T-helper 22 cell (primary cell): ENCODE results near the gene POC1A.

Experiments
- DNase-seq: peaks from one replicate; pipeline ENCODE4 v3.0.0-alpha.2; 2020; ENCODE audit warnings: low read depth

POC1A gene

GRCh38 chr3:52128118-52128683 is 26.0 kb downstream of the POC1A start:
- DNase-seq = no peak

- DNase-seq = no peak
These were observed 27.7 kb downstream of the POC1A start for GRCh38 chr3:52126500-52126899.

GRCh38 chr3:52126036-52126435 is 28.2 kb downstream of the POC1A start:
- DNase-seq = no peak

- no peak for DNase-seq
These were observed 29.5 kb downstream of the POC1A start for GRCh38 chr3:52124766-52125165.

- DNase-seq = no peak
These were observed 30.1 kb downstream of the POC1A start for GRCh38 chr3:52124126-52124525.

GRCh38 chr3:52123106-52123725 is 31.0 kb downstream of the POC1A start:
- DNase-seq = peak; percentile 31

GRCh38 chr3:52122491-52122890 is 31.7 kb downstream of the POC1A start:
- DNase-seq = no peak

- no peak for DNase-seq
These were observed 32.4 kb downstream of the POC1A start for GRCh38 chr3:52121813-52122212.

GRCh38 chr3:52121464-52121805 is 32.8 kb downstream of the POC1A start:
- DNase-seq = no peak

- no peak for DNase-seq
These were observed 33.4 kb downstream of the POC1A start for GRCh38 chr3:52120556-52121463.

GRCh38 chr3:52119826-52120225 is 34.4 kb downstream of the POC1A start:
- DNase-seq = no peak

GRCh38 chr3:52119099-52119498 is 35.1 kb downstream of the POC1A start:
- no peak for DNase-seq

GRCh38 chr3:52118156-52118875 is 35.9 kb downstream of the POC1A start:
- DNase-seq = no peak

GRCh38 chr3:52117537-52117936 is 36.7 kb downstream of the POC1A start:
- no peak for DNase-seq

- no peak for DNase-seq
These were observed 42.2 kb downstream of the POC1A start for GRCh38 chr3:52112056-52112455.

GRCh38 chr3:52110502-52110901 is 43.7 kb downstream of the POC1A start:
- no peak for DNase-seq

- DNase-seq = no peak
These were observed 44.5 kb downstream of the POC1A start for GRCh38 chr3:52109611-52110301.

- DNase-seq = no peak
These were observed 45.7 kb downstream of the POC1A start for GRCh38 chr3:52108302-52109232.

- DNase-seq = no peak
These were observed 47.1 kb downstream of the POC1A start for GRCh38 chr3:52106951-52107611.
